ENCODE measurements around the gene WNT9A.

WNT9A gene

DNA sequence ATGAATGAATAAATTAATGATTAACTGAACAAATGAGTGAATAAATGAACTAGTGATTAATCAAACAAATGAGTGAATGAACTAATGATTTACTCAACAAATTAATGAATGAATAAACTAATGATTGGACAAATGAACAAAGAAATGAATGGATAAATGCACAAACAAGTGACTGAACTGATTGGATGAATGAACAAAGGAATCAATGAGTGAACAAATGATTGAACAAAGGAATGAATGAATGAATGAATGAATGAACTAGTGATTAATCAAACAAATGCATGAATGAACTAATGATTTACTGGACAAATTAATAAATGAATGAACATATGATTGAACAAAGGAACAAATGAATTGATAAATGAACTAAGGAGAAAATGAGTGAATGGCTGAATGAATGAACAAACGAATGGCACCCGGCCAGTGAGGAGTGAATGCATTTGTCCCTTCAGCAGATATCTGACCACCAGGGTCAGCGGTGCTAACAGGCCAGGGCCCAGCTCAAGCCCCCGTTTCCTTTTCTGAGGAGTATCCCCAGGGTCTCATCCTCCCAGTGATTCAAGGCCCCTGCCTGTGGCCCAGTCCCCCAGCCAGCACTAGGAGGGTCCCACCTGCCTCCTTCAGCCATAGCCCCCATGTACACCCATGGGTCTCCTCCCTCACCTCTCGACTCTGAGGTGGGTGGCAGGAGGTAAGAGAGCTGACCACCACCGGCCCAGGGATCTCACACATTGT lies 49.9 kb downstream of the WNT9A start:
- no peak for DNase-seq (ENCODE audit: low spot score)

- no peak for DNase-seq (ENCODE audit: low spot score)
Measured at GRCh38 chr1:227896710-227897655, 50.7 kb downstream of the WNT9A start.

DNA sequence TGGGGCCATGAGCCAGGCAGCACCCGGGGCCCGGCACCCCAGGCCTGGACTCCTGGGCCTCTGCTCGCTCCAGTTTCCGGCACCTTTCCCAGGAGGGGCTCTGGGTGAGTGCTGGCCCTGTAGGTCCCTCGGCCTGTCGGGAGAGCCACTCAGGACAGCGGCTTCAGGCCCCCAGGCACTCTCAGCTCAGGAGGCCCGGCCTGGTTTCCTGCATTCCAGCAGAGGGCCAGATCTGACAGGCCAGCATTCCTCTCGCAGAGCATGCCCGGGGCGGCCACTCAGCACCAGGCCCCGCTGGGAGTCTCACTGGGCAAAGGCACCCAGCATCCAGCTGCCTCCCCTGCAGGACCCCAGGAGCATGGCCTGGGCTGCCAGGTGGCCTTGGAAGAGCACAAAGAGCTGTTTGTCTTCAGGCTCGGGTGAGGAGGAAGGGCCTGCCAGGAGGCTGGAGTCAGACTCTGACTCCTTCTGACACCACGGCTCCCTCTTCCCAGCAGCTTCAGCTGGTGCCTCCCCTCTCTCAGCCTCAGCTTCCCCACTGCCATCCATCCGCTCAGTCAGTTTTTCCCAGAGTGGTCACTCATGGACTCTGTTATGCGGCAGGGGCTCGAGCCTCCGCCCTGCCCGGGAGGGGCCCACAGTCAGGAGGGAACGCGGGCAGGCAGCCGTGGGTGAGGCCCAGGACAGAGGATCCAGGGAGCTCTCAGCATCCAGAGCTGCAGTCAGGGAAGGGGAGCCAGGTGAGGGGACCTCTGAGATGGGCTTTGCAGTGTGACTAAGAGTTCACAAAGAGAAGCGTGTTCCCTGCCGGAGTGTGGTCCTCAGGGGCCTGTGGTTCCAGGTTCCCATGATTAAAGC lies 51.7 kb downstream of the WNT9A start:
- peak; percentile 4 for DNase-seq (ENCODE audit: low spot score)

DNA sequence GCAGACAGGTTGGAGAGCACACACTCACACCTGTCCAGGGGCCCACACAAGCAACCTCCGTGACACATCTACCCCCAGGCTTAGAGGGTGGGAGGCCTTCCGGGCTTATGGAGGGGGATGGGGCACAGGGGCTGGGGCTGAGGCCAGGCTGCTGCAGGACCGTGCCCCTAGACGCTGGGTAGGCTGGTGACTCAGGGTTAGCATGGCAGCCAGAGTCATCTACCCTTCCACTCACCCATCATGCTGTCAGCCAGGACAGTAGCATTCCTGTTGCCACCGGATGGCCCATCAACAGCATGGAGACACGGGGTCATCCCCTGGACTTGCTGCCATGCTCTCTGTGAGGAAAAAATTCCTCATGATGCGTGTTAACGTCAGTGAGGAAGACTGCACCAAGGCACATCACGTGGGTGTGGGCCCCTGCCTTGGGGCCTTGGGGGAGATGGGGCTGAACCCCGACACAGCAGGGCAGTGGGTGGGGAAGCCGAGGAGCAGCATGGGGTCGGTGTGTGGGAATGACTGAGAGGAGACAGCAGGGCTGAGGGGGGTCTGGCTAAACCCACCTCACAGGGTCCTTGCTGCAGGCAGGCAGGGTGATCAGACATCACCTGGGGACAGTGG lies 52.8 kb downstream of the WNT9A start:
- no peak for DNase-seq (ENCODE audit: low spot score)

- DNase-seq (ENCODE audit: low spot score): no peak
Measured at GRCh38 chr1:227893949-227894721, 53.6 kb downstream of the WNT9A start.

DNA sequence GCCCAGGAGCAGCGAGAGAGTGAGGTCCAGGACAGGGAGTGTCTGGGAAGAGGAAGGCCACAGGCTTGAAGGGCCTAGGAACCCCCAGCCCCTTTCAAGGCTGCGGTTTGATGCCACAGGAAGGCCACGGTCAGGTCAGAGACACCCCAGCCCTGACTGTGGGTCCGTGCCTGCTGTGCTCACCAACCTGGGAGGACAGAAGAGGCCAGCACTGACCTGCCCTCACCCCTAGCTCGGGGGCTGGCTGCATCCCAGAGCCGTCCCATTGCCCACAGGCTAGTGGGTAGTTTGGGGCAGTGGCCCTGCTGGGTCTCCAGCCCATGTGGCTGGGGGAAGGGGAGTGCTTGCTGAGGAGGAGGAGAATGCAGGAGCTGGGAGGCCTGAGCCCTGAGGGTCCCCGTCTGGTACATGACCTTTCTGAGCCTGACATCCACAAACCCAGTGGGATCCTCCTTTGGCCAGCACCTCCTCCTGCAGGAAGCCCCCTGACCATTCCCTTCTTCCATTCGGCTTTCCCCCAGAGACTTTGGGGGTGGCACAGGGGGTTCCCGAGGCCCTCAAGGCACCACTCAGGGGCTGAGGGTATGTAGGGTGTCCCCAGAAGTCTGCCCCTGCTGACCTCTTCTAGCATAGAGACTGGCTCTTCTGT lies 54.3 kb downstream of the WNT9A start:
- DNase-seq (ENCODE audit: low spot score): no peak

DNA sequence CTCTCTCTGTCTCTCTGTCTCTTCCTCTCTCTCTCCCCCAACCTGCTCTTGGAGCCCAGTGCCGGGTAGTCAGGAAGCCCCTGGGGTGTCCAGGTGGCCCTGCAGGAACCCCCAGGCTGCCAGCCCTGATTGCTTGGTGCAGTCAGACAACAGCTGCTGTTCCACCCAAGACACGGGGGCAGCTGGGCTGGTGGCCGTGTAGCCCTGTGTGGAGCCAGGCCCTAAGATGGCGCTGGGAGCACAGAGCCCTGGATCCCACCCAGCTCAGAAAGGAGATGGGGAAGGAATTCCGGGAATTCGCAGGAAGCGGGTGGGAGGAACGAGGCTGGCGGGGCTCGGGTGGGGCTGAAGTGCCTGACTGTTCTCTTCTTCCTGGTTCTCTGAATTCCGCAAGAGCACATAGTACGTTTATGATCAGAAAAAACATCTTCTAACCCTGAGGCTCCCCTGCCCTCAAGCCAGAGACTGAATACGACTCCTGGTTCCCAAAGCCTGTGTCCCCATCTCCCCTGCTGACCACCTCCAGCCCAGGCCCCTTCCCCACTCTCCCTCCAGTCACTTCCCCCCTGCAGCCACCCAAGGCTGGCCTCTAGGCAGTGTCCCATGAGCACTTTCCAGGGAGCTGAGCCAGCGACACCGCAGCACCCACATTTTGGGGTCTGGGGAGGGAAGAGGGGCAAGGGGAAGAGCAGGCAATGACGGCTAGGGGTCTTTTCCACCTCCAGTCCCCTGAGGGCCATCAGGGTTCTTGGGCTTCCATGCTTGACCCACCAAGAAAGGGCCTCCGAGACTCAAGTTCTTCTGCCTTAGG lies 55.0 kb downstream of the WNT9A start:
- no peak for DNase-seq (ENCODE audit: low spot score)

GRCh38 chr1:227891955-227892488 lies 55.7 kb downstream of the WNT9A start:
- no peak for DNase-seq (ENCODE audit: low spot score)

GRCh38 chr1:227891223-227891954 lies 56.3 kb downstream of the WNT9A start:
- no peak for DNase-seq (ENCODE audit: low spot score)

DNA sequence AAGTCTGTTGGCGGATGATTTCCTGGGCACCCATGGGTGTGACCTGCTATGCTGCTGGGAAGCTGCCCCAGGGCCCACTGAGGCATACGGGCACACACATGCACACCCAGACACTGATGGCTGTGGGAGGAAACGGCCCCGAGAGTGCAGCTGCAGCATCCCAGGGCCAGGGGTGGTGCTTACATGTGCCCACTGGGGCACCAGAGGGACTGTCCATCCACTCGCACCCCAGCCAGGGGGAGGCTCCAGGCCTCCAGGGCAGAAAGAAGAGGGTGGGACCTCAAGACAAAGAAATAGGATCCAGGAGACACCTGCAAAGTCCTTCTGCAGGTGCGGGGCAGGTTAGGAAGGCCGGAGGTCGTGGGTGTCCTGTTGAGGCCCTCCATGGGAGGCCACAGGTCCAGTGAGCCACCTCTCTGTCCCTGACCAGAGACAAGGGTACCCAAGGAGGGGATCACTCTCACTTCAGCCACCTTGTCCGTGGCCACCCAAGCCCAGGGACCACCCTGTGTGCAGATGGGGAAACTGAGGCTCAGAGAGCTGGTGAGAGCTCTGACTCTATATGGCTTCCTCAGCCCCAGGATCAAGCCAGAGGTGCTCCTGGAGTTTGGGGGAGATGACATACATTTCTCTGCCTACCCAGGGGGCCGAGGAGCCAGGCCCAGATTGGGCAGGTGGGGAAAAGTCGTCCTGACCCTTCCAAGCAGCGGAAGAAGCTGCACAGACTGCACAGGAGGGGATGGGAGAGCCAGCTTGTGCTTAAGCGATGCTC lies 57.1 kb downstream of the WNT9A start:
- DNase-seq (ENCODE audit: low spot score): no peak

DNA sequence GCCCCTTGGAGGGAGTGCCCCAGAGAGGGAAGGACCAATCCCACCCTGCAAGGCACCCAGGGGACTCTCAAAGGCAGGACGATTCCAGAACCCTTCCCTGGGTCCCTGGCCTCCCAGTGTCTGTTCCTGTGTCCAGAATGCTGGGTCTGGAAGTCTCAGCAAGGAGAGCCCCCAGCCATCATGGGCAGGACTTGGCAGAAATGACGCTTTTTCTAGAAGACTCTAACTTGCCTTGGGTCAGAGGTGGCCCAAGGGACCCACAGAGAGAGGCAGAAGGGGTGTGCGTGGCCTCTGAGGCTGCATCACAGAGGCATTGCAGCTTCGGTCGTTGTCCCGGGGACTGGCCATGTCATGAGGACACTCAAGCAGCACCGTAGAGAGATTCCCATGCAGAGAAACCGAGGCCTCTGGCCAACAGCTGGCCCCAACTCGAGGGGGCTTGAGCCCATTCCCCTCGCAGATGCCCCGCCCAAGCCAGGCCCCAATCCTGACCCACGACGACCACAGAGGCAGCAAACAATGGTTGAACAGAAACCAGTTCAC lies 57.8 kb downstream of the WNT9A start:
- no peak for DNase-seq (ENCODE audit: low spot score)

DNA sequence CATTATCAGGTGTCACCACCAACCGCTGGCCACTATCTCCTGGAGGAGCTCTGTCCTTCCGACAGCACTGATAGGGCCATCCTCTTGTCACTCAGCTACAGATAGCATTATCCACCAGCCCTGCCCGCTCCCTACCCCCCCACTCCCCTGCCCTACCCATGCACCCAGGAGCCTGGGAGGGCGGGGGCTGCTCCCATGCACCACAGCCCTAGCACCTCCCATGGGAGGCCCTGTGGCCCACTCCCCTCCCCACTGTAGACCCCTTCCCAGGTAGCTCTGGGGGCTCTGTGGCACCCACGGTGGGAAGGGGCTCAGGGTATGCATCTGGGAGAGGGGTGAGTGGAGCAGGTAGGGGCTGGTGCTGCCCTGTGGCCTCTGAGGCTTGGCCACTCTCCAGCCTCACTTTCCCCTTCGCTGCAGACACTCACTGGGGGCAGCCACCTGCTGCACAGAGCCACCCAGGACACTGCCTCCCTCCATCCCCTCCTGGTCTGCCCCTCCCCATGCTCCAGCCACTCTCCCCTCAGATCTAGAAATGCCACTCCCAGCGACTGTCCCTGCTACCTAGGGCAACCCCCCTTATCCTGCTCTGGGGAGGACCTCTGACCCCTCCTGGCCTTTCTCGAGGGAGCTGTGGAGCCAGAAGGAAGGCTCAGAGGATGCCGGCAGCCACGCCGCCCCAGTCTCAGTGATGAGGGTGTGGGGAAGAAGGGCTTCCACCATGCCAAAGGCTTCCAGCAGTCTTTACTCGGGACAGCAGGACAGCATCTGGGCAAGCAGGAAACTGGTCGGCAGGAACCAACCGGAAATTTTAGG lies 58.5 kb downstream of the WNT9A start:
- DNase-seq (ENCODE audit: low spot score): no peak

- DNase-seq (ENCODE audit: low spot score): no peak
Measured at GRCh38 chr1:227888404-227889046, 59.2 kb downstream of the WNT9A start.

DNA sequence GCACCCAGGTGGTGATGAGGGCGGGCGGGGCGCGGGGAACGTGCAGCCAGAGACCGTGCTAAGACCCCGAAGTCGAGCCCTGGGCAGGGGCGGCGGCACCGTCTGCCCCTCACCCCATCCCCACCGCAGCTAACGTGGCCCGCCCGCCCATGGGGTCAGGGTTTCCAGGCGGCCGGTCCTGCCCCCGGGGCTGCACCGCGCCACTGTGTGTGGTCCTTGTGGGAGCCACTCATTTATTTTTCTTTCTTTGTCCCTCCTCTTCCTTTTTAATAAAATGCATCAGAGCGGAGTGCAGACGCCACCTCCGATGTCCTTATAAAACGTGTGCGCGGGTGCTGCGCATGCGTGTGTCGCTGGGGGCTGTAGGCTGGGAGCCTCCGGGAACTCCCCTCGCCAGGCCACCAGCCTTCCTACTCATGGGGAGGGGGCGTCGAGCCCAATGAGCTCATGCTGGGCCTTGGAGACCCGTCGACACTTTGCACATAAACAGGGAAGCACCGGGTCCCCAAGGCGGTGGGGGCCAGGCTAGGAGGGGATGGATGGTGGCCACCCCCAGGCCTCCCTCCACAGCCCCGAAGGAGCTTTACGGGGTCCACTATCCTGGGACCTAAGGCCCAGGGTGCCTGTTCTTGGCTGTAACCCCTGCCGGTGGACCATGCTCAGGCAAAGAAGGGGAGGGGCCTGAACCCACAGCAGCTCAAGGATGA lies 59.9 kb downstream of the WNT9A start:
- no peak for DNase-seq (ENCODE audit: low spot score)

GRCh38 chr1:227886993-227887696 lies 60.6 kb downstream of the WNT9A start:
- DNase-seq (ENCODE audit: low spot score): no peak
